ENCODE measurements around the gene LSAMP. TPM values are rescaled to one million over a fixed set of nuclear protein-coding genes. Genes with fewer than 3 reads are reported as not detected.

The LSAMP gene
- total and polyA plus RNA-seq, 2 of the 13 experiments (the other 11 are each of a cell fraction or from before 2014, with no cell fraction given): not detected

- H3K4me1 ChIP-seq (ENCODE audit: insufficient read depth, low read length): no peaks in the 10 kb centered on the region
- H3K27ac ChIP-seq (ENCODE audit: extremely low read length, insufficient read depth, low read length): no peak overlapping the region
- no peak overlapping the region for H2AFZ ChIP-seq (ENCODE audit: low read length)
- H3K9ac ChIP-seq (ENCODE audit: insufficient read depth, low read depth, low read length): no peak overlapping the region
- no peaks in the 10 kb centered on the region for H3K9me3 ChIP-seq (ENCODE audit: low read length)
- no peak for ATAC-seq
- POLR2A ChIA-PET: no interaction called here
- H3K79me2 ChIP-seq (ENCODE audit: insufficient read depth, low read length): no peaks in the 10 kb centered on the region
- H3K4me3 ChIP-seq (replicated peaks in 1 of 3; ENCODE audit: insufficient read depth in 1 of 3, low read depth in 2 of 3, low read length in 3 of 3): no peak overlapping the region
- H4K20me1 ChIP-seq (ENCODE audit: insufficient read depth, low read length): no peaks in the 10 kb centered on the region
- in situ Hi-C loops (cut with HindIII; ENCODE audit: extremely low pct_ligation_motif_present, low pct_unique_long_range_greater_than_20kb): no loop called here
- H3K27me3 ChIP-seq (ENCODE audit: control insufficient read depth in 1 of 2, insufficient read depth in 2 of 2, low read length in 2 of 2): no peaks in the 10 kb centered on the region; a peak in 1 of 5 replicates
- TF ChIP-seq ISL2 (CRISPR knock-in tag; IDR thresholded peaks at IDR 0.05): no peak
- no peak for TF ChIP-seq SSRP1 (CRISPR knock-in tag; IDR thresholded peaks at IDR 0.05)
- no peak for TF ChIP-seq ZBTB38 (CRISPR knock-in tag; IDR thresholded peaks at IDR 0.05)
- 9% methylated on average over 5 of the region's 5 CpGs for WGBS (ENCODE audit: low lambda C conversion rate)
- no peak for DNase-seq (ENCODE audit: low spot score)
- CTCF ChIA-PET (ENCODE audit: low intra/inter-chr PET ratio, low total read pairs): no interaction called here
- intact Hi-C loops (cut with micrococcal nuclease; ENCODE audit: unreplicated experiment): no loop called here
- no TSS peak for BruUV-seq (replicated peaks)
- H3K4me2 ChIP-seq (ENCODE audit: low read depth, low read length): no peak overlapping the region
- no peaks in the 10 kb centered on the region for H3K36me3 ChIP-seq (replicated peaks in 1 of 2; ENCODE audit: control insufficient read depth in 1 of 2, insufficient read depth in 2 of 2, low read length in 2 of 2)
- FAIRE-seq: no peak
These were observed 165.1 kb downstream of the LSAMP start for GRCh38 chr3:116280130-116280740.

DNA sequence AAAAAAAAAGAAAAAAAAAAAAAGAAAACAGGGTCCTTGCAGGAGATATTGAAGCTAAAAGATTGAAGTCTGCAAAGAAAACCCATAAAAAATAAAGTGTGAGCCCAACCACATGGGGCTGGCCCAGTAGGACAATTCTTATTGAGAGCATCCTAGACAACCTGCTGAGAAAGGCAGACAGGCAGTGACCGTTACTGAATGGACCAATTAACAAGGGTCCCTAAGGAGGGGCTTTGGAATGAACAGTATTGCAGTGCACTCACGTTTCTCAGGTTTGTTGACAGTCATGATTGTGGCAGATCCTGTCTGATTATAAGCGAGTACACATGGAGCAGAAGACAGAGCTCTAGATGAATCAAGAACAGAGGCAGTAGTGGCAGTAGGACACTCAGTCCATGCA, 168.6 kb downstream of the LSAMP start:
- no peak overlapping the region for H2AFZ ChIP-seq (ENCODE audit: low read length)
- no peak overlapping the region for H3K9ac ChIP-seq (ENCODE audit: insufficient read depth, low read depth, low read length)
- H4K20me1 ChIP-seq (ENCODE audit: insufficient read depth, low read length): no peaks in the 10 kb centered on the region
- H3K27ac ChIP-seq (ENCODE audit: extremely low read length, insufficient read depth, low read length): no peak overlapping the region
- H3K4me1 ChIP-seq (ENCODE audit: insufficient read depth, low read length): no peaks in the 10 kb centered on the region
- no peaks in the 10 kb centered on the region; a peak in 1 of 5 replicates for H3K27me3 ChIP-seq (ENCODE audit: control insufficient read depth in 1 of 2, insufficient read depth in 2 of 2, low read length in 2 of 2)
- CTCF ChIA-PET (ENCODE audit: low intra/inter-chr PET ratio, low total read pairs): no interaction called here
- BruUV-seq (replicated peaks): no TSS peak
- H3K79me2 ChIP-seq (ENCODE audit: insufficient read depth, low read length): no peaks in the 10 kb centered on the region
- H3K9me3 ChIP-seq (ENCODE audit: low read length): no peaks in the 10 kb centered on the region
- DNase-seq (ENCODE audit: low spot score) (no peak), FAIRE-seq (no peak), ATAC-seq (no peak)
- no peaks in the 10 kb centered on the region for H3K36me3 ChIP-seq (replicated peaks in 1 of 2; ENCODE audit: control insufficient read depth in 1 of 2, insufficient read depth in 2 of 2, low read length in 2 of 2)
- H3K4me2 ChIP-seq (ENCODE audit: low read depth, low read length): no peak overlapping the region
- in situ Hi-C loops (cut with HindIII; ENCODE audit: extremely low pct_ligation_motif_present, low pct_unique_long_range_greater_than_20kb) (no loop called here), intact Hi-C loops (cut with micrococcal nuclease; ENCODE audit: unreplicated experiment) (no loop called here)
- POLR2A ChIA-PET: no interaction called here
- 0% methylated on average over 3 of the region's 3 CpGs for whole genome bisulfite sequencing (ENCODE audit: low lambda C conversion rate)
- no peak overlapping the region for H3K4me3 ChIP-seq (replicated peaks in 1 of 3; ENCODE audit: insufficient read depth in 1 of 3, low read depth in 2 of 3, low read length in 3 of 3)
- TF ChIP-seq FOSL2 (CRISPR knock-in tag; IDR thresholded peaks at IDR 0.05): no peak
- TF ChIP-seq NCOA1 (CRISPR knock-in tag; IDR thresholded peaks at IDR 0.05): no peak
- no peak for TF ChIP-seq SMAD1 (CRISPR knock-in tag; IDR thresholded peaks at IDR 0.05; ENCODE audit: borderline replicate concordance, low read depth)
- no peak for TF ChIP-seq NCOA2 (CRISPR knock-in tag; IDR thresholded peaks at IDR 0.05)
- TF ChIP-seq, protein P1, sequence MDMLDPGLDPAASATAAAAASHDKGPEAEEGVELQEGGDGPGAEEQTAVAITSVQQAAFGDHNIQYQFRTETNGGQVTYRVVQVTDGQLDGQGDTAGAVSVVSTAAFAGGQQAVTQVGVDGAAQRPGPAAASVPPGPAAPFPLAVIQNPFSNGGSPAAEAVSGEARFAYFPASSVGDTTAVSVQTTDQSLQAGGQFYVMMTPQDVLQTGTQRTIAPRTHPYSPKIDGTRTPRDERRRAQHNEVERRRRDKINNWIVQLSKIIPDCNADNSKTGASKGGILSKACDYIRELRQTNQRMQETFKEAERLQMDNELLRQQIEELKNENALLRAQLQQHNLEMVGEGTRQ (IDR thresholded peaks at IDR 0.05; ENCODE audit: low read depth, low read length): no peak
- TF ChIP-seq, protein P1 (CRISPR knock-in tag; IDR thresholded peaks at IDR 0.05; ENCODE audit: borderline replicate concordance): no peak
- TF ChIP-seq, protein P2, sequence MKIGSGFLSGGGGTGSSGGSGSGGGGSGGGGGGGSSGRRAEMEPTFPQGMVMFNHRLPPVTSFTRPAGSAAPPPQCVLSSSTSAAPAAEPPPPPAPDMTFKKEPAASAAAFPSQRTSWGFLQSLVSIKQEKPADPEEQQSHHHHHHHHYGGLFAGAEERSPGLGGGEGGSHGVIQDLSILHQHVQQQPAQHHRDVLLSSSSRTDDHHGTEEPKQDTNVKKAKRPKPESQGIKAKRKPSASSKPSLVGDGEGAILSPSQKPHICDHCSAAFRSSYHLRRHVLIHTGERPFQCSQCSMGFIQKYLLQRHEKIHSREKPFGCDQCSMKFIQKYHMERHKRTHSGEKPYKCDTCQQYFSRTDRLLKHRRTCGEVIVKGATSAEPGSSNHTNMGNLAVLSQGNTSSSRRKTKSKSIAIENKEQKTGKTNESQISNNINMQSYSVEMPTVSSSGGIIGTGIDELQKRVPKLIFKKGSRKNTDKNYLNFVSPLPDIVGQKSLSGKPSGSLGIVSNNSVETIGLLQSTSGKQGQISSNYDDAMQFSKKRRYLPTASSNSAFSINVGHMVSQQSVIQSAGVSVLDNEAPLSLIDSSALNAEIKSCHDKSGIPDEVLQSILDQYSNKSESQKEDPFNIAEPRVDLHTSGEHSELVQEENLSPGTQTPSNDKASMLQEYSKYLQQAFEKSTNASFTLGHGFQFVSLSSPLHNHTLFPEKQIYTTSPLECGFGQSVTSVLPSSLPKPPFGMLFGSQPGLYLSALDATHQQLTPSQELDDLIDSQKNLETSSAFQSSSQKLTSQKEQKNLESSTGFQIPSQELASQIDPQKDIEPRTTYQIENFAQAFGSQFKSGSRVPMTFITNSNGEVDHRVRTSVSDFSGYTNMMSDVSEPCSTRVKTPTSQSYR (CRISPR knock-in tag; IDR thresholded peaks at IDR 0.05; ENCODE audit: borderline replicate concordance): no peak
- no peak for TF ChIP-seq KDM1A (CRISPR knock-in tag; IDR thresholded peaks at IDR 0.05)
- TF ChIP-seq NFKB2 (CRISPR knock-in tag; IDR thresholded peaks at IDR 0.05; ENCODE audit: borderline replicate concordance): no peak
- TF ChIP-seq ZSCAN22 (CRISPR knock-in tag; IDR thresholded peaks at IDR 0.05): no peak
- no peak for TF ChIP-seq JARID2 (CRISPR knock-in tag; IDR thresholded peaks at IDR 0.05; ENCODE audit: insufficient replicate concordance)
- no peak for TF ChIP-seq MAFG (CRISPR knock-in tag; IDR thresholded peaks at IDR 0.05)

All from HepG2 (cell line).